8988T (cell line): ENCODE data around the gene AP3D1.

ENCODE experiments used
- DNase-seq: peaks from one replicate; pipeline ENCODE4 v3.0.0; 2011

Gene AP3D1

DNA sequence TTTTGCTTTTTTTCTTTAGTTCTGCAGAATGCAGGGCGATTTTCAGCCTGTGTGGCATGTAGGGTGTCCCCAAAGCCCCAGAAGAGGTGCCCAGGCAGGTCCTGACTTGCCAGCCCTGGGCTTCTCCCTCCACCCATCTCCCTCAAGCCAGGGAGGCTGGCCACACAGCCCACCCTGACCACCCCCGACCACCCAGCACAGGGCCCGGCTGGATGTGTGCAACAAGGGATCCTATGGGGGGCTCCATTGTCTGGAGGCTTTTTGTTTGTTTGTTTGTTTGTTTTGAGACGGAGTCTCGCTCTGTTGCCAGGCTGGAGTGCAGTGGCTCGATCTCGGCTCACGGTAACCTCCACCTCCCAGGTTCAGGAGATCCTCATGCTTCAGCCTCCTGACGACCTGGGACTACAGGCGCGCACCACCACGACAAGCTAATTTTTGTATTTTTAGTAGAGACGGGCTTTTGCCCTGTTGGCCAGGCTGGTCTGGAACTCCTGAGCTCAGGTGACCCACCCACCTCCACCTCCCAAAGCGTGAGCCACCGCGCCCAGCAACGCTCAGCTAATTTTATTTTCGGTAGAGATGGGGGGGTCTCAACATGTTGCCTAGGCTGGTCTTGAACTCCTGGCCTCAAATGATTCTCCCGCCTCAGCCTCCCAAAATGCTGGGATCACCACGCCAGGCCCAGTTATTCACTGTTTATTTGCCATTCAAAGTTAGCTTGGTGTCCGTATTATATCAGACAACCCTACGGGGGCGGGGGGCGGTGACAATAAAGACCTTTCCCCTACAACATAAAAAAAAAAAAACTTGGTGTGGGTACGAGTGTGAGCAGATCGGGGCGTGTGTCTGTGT is 92.6 kb downstream of the AP3D1 start:
- no peak for DNase-seq

DNA sequence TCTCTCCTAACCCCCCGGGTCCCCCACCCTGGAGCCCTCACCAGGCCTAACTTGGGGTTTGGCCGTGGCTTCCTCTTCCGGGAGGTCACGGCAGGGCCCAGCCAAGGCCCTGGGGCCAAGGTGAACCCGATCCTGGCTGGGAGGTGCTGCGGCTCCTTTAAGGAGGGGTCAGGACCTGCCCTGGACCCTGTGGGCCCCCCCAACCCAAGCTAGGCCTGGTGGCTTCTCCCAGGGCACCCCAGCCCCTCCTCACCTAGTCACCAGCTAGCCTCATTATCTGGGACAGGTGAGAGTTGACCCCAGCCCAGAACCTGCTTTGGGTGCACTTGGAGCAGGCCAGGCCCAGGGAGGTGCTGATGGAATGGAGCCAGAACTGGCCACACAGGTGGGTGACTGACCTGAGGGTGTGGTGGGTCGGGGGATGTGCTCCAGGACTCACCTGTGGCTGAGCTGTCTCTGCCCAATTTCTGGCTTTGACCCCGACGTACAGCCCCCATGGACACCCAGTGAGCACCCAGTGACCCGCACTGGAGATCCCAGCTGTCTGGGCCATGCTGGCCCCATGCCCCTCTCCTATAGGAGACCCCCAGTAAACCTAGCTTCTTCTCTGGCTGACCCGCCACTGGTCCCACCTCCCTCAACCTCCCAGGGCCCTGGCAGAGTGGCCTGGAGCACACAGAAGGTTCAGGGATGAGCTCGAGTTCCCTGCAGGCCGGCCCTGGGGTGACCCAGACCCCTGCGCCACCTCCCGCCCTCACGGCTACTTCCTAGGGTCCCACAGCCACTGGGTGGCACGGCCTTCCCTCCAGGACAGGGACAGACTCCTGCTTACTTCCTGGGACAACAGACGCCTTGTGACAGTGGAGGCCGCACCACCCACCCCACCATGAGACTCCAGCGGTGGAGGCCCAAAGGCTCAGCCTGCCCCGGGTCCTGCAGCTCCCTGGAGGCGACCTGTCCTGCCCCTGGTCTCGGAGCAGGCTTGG is 93.6 kb downstream of the AP3D1 start:
- no peak for DNase-seq

- no peak for DNase-seq
These were observed 94.6 kb downstream of the AP3D1 start for GRCh38 chr19:2056837-2057192.

DNA sequence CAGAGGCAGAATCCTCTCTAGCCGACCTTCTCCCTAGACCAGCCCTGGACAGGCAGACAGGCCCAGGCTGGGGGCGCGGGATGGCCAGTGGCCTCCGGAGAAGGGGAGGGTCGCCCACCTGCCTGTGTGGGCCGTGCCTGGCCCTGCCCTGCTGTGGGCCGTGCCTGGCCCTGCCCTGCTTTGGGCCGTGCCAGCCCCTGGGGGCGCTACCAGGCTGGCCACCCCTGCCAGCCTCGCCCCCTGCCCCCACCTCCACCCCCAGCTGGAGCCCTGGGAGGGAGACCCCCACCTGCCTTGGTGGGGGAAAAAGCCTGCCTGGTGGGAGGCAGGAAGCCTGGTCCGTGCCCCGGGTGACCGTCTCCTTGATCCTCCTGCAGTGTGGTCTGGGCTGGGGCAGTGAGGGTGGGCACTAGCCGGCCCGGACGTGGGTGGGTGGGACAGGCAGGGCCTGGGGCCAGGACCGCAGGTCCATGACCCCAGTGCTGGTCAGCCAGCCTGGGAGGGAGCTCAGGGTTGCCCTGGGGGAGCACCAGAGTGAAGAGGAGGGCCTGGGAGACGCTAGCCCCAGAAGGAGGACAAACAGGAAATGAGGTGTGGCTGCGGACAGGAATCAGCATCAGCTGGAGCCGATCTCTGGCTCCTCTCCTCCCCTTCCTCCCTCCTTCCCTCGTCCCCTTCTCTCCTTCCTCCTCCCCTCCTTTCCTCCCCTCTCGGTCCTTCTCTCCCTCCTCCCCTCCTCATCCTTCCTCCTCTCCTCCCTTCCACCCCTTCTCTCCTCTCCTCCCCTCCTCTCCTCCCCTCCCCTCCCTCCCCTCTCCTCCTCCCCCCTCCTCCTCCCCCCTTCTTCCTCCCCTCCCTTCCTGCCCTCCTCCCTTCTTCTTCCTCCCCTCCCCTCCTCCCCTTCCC is 95.2 kb downstream of the AP3D1 start:
- peak; percentile 2 for DNase-seq

- DNase-seq, result peak; percentile 2
These were observed 96.6 kb downstream of the AP3D1 start for GRCh38 chr19:2054763-2055162.

DNA sequence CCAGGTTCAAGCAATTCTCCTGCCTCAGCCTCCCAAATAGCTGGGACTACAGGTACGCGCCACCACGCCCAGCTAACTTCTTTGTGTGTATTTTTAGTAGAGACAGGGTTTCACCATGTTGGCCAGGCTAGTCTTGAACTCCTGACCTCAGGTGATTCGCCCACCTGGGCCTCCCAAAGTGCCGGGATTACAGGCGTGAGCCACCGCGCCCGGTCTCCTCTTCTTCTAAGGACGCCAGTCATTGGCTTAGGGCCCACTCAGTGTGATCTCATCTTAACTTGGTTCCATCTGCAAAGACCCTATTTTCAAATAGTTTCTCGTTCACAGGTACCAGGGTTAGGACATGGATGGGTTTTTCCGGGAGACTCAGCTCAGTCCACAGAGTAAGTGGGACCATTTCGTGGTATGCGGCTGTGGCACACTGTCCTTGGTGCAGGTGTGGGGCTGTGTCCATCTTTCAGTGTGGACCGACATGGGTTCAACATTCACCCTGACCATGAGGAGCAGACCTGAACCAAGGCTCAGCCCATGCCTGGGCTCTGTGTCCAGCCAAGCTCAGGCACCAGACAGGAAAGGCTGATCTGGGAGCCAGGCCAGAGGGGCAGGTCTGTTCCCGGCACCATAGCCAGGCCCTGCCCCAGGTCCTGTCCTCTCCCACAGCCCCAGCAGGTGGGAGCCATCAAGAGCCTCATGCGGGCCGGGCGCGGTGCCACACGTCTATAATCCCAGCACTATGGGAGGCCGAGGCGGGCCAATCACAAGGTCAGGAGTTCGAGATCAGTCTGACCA is 97.6 kb downstream of the AP3D1 start:
- DNase-seq, result no peak

GRCh38 chr19:2051773-2052704 is 99.3 kb downstream of the AP3D1 start:
- DNase-seq, result peak; percentile 6

GRCh38 chr19:2050991-2051772 is 100.2 kb downstream of the AP3D1 start, which contains the start of gene MKNK2:
Gene MKNK2, minus strand, starts transcription at chr19:2051244. Its CDS starts 393 bp downstream, at chr19:2050851.
- peak; percentile 88 for DNase-seq
